ENCODE data around the gene OTOG.

The OTOG gene

GRCh38 chr11:17651681-17652080 is 104.6 kb downstream of the OTOG start:
- no peak for DNase-seq (ENCODE audit: low read depth)

GRCh38 chr11:17652556-17652955 is 105.5 kb downstream of the OTOG start:
- no peak for DNase-seq (ENCODE audit: low read depth)

GRCh38 chr11:17653611-17654010 is 106.6 kb downstream of the OTOG start:
- no peak for DNase-seq (ENCODE audit: low read depth)

DNA sequence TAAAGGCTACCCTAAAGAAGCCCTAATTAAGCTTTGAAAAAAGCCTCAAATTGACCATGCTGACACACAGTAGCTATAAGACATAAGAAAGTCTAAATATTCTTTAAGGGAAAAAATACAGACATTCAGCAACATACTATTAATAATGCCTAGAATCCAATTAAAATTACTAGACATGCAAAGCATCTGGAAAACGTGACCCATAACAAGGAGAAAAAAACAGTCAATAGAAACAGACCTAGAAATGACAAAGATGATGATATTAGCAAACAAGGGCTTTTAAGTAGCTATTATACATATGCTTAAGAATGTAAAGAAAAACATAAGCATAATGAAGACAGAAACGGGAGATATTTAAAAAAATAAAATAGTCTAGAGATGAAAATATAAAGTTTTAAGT is 108.6 kb downstream of the OTOG start:
- DNase-seq (ENCODE audit: low read depth): no peak

DNA sequence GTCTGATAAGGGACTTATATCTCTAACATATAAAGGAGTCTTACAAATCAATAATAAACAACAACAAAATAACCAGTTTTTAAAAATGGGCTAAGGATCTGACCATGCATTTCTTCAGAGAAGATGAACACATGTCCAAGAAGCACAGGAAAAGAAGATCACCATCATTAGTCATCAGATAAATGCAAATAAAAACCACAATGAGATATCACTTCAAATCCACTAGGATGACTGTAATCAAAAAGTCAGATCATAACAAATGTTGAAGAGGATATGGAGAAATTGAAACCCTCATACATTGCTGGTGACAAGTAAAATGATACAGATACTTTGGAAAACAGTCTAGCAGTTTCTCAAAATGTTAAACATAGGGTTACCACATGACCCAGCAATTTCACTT is 111.2 kb downstream of the OTOG start:
- DNase-seq (ENCODE audit: low read depth): no peak

GRCh38 chr11:17668166-17668565 is 121.1 kb downstream of the OTOG start:
- DNase-seq (ENCODE audit: low read depth): no peak

DNA sequence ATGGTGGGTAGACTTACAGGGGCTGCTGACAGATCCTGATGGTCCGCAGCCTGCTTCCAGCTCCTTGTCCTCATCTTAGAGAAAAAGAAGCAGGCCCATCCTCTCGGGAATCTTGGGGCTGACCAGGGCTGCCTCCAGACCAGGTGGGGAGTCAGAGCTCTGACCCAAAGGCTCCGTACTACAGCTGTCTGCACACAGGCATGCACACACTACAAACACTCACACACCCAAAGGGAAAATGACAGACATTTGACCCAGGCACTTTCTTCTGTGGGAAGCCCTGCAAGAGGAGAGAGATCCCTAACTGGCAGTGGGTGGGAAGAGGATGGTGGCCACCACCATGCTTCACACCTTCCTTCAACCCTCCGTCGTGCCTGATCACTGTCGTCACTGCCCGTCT is 125.4 kb downstream of the OTOG start:
- DNase-seq (ENCODE audit: low read depth): no peak

- DNase-seq (ENCODE audit: low read depth): no peak
These were observed 126.9 kb downstream of the OTOG start for GRCh38 chr11:17673951-17674350.

GRCh38 chr11:17682848-17683247 is 135.8 kb downstream of the OTOG start:
- no peak for DNase-seq (ENCODE audit: low read depth)

DNA sequence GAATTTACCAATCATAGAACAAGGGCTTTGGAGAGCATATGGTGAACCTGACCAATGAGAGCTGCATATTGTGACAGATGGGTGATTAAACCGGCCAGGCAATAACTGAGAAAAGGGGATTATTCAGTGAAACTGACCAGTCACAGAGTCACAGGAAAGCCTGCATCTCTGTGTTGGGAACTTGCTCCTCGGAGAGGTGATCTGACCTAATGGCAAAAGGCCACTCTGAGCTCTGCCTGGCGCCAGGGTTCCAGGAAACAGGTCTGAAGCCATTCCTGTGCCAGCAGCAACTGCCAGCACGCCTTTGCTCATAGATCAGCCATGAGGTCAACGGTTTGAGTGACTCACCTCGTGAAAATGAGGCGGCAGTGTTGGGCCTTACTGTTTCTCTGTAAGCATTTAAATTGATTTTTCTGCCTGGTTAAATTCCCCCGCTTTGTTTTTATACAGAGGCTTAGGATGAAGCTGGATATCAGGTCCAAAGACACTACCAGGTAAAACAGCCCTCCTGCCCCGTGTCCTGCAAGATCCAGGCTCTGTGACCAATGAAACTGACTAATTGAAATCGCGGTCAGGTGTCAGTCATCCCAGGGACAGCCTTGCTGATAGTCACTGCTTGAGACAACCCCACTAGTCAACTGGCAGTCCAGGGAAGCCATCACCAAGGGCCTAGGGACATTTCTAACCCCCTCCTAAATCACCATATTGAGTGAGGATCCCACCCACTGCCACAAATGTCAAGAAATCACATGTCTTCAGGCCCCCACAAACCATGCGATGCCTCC is 136.5 kb downstream of the OTOG start:
- no peak for DNase-seq (ENCODE audit: low read depth)

DNA sequence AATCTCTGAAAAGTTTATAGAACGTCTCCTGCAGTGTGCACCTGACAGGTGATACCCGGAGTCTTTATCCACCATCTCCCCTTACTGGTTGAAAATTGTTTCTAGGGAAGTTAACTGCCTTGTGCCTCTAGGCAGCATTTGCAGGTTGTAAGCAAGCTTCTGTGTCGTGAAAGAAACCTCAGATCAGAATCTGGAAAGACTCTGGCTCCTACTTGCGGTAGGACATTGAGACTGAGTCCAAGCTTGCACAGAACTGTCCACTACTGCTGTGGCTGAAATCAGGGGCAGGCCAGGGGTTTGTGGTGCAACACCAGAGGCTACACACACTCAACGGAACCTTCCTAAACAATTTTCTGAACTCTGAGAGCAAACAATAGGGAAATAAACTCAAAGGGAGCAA is 137.5 kb downstream of the OTOG start:
- DNase-seq (ENCODE audit: low read depth): no peak

DNA sequence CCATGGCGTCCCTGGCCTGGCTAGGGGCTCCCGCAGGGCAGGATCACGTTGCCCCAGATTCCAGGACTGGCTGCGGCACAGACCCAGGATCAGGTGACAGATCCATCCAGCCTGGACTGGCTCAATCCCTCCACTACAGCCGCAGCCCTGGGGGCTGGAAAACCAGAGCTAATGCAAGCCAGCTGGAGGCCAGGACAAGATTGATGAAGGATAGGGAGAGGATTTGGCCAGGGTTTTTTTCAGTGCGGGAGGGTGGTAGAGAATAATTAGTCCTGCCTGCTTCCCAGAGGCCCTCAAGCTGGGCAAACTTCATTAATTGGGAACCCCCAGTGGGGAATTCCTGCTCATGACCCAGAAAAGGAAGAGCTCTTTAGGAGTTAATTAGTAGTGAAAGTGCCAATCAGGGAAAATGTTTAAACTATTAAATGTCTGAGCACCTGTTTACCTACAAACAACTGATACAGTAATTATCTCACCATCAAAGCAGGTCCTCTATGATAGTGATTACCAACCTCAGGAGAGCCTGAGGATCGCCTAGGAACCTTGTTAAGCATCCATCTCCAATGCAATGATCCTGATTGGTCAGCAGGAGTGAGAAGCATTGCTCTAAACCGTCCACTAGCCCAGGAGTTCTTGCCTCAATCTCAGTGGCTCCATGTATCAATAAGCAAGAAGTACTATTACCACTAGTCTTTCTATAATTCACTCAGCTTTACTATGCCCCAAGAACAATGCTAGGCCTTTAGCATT is 139.3 kb downstream of the OTOG start:
- DNase-seq (ENCODE audit: low read depth): no peak

DNA sequence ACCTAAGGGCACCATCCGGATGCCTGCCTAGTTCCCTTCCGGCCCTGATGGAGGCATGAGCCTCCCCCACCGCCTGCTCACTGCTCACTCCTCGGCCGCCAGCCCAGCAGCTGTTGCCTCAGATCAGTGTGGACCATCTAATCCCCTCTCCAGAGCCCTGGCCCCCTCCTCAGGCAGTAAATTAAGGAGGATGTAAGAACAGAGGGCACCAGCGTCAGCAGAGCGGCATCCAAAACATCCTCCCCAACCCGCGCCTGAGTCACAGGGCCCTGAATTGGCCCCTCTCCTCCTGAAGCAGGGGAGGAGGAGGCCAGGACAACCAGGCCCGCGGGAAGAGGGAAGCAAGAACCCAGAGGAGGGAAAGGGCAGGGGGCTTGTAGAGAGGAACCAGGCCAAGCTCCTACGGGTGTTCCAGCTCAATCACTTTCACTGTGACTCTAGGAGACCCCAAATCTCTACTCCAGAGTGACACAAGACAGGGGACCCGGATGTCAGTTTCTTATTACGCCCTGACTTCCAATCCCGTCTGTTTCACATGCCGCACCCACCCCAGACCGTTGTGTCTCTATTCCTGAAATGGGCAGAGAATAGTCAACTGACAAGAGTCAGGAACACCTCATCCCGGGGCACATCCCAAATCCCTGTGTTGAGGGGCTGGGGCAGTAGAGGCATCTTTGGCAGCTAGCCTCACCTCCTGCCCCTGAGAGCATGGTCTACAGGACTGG is 141.0 kb downstream of the OTOG start:
- no peak for DNase-seq (ENCODE audit: low read depth)

- no peak for DNase-seq (ENCODE audit: low read depth)
These were observed 144.5 kb downstream of the OTOG start for GRCh38 chr11:17691550-17691949.

DNA sequence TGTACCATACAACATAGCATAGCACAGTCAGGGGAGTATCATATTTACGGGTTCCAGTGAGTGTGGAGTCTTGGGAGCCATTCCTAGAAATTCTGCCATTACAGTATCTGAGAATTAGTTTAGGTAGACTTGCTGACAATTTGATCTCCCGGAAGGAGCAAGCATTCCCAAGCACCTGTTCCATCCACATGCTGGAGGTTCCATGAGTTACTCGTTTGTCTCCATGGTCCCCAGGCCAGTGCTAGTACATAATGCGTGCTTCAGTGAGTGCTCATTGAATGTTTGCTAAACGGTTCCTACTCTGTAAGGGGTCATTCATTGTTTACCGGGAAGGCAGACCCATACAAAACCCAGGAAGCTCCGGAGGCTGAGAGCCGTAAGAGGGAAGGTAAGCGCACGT is 144.9 kb downstream of the OTOG start:
- no peak for DNase-seq (ENCODE audit: low read depth)

- DNase-seq (ENCODE audit: low read depth): no peak
These were observed 145.9 kb downstream of the OTOG start for GRCh38 chr11:17692931-17693330.

DNA sequence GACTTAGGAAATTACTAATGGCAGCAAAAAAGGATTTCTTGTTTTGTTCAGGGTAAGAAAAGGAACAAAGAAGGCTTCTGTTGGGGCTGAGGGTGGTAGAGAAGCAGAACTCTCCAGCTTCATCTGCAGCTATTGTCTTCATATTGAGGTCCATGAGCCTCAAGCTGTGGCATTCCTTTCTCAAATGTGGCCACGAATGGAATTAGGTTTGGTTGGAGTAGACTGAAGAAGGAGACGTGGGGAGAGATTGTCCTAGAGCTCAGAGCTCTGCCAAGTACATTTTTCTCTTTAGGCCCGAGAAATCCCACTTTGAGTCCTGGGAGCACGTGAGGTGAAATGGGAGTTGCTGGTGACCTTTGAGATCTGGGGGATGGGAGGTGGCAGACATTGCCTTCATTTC is 146.5 kb downstream of the OTOG start:
- no peak for DNase-seq (ENCODE audit: low read depth)

DNA sequence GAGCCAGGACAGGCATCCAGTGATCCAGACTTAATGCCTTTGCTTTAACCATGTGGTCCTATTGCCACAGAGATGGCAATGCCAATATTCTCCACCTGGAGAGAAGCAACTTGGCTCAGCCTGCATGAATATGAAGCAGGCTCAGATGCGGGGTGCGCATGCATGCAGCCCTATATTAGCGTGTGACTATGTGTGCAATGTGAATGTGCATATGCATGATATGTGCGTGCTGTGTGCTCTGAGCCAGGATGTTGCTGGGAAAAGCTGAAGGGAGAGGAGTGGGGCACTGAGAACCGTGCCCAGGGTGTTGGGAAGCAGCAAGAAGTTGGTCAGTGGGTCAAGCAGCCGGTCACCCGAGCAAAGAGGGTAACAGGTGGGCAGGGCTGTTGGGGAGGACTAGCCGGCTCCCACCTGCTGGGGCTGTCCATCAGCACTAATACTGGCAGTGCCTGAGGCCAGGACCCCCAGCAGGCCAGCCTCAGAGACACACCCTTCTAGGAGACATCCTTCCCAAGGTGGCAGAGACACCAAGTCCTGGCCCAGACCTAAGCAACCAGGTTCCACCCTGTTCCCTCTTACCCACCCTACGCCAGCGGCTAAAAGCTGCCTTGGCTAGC is 147.5 kb downstream of the OTOG start:
- DNase-seq (ENCODE audit: low read depth): no peak

GRCh38 chr11:17695454-17696441 is 148.7 kb downstream of the OTOG start:
- DNase-seq (ENCODE audit: low read depth): no peak

GRCh38 chr11:17696741-17697140 is 149.7 kb downstream of the OTOG start:
- DNase-seq (ENCODE audit: low read depth): no peak
